Measurements from ENCODE around the gene USP17L26.
"Not testable (repeated sequence)": the region's sequence is repeated elsewhere in the genome, so short reads cannot be mapped to it uniquely, and the experiment has no call there.

DNA sequence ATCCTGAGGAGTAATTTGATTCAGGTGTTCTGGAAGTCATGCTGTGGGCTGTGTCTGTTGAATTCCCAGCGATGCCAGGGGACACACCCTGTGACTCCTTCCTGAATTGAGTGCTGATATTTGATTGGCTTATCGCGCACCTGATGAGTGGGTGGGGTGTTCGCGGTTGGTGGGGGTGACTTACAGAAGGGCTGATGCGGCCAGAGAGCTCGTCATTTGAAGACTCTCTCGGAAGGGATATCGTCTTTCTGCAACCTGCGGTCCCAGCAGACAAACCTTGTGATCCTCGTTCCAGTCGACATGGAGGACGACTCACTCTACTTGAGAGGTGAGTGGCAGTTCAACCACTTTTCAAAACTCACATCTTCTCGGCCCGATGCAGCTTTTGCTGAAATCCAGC, at the start of gene USP17L26:
- not testable (repeated sequence) for TF ChIP-seq POLR2AphosphoS5 (IDR thresholded peaks at IDR 0.05; ENCODE audit: low read length); MTA2 (IDR thresholded peaks at IDR 0.05; ENCODE audit: low read depth); TCF12 (IDR thresholded peaks at IDR 0.05; ENCODE audit: low read depth, low read length); ZNF207 (IDR thresholded peaks at IDR 0.05; ENCODE audit: borderline replicate concordance)
